ENCODE data around the gene RPAIN.
"Not testable (repeated sequence)": the region's sequence is repeated elsewhere in the genome, so short reads cannot be mapped to it uniquely, and the experiment has no call there.

The RPAIN gene

DNA sequence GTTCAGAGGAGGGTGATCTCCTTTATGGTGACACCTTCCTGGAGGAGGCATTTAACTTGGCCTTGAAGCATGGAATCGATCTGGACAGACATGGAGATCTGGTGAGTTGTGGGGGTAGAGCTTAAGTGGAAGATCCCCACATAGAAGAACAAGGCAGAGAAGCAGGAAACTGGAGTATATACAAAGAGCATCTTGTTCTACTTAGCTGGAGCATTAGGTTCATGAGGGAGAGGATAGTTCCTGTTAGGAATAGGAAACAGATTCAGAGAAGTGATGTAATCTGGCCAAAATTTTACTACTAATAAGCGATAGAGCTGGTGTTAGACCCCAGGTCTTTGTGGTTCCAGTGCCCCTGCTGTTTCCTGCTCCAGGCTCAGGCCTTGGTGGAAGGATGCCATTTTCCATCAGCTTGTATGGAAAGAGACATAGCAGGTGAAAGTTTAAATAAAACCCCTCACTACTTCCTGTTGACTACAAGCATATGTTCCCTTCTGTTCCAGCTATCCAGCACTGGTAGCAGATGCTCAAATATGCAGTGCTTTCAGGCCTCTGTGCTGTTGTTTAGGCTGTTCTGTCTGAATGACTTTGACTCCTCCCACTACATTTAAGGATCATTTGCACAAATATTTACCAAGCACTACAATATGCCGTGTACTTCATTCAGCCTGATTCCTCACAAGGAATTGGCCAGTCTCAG is 9.4 kb downstream of the RPAIN start:
- Histone ChIP-seq H3K9ac (no peak overlapping the region), H3K4me3 (IDR thresholded peaks at IDR 0.05; ENCODE audit: insufficient read depth, low read depth, low read length) (no peak overlapping the region), H2AFZ (ENCODE audit: low read depth) (no peak overlapping the region), H3K27me3 (ENCODE audit: insufficient read depth, low read depth) (no peaks in the 10 kb centered on the region), H3K4me2 (no peak overlapping the region), H3K36me3 (ENCODE audit: insufficient read depth) (no peaks in the 10 kb centered on the region), H4K20me1 (ENCODE audit: insufficient read depth) (no peaks in the 10 kb centered on the region), H3K27ac (no peak overlapping the region), H3K79me2 (ENCODE audit: insufficient read depth, low read depth) (no peaks in the 10 kb centered on the region), H3K4me1 (ENCODE audit: low read depth, poor library complexity, severe bottlenecking) (no peaks in the 10 kb centered on the region)
- TF ChIP-seq, protein P1, sequence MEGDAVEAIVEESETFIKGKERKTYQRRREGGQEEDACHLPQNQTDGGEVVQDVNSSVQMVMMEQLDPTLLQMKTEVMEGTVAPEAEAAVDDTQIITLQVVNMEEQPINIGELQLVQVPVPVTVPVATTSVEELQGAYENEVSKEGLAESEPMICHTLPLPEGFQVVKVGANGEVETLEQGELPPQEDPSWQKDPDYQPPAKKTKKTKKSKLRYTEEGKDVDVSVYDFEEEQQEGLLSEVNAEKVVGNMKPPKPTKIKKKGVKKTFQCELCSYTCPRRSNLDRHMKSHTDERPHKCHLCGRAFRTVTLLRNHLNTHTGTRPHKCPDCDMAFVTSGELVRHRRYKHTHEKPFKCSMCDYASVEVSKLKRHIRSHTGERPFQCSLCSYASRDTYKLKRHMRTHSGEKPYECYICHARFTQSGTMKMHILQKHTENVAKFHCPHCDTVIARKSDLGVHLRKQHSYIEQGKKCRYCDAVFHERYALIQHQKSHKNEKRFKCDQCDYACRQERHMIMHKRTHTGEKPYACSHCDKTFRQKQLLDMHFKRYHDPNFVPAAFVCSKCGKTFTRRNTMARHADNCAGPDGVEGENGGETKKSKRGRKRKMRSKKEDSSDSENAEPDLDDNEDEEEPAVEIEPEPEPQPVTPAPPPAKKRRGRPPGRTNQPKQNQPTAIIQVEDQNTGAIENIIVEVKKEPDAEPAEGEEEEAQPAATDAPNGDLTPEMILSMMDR (conservative IDR thresholded peaks at IDR 0.05; ENCODE audit: low read depth, low read length): no peak

DNA sequence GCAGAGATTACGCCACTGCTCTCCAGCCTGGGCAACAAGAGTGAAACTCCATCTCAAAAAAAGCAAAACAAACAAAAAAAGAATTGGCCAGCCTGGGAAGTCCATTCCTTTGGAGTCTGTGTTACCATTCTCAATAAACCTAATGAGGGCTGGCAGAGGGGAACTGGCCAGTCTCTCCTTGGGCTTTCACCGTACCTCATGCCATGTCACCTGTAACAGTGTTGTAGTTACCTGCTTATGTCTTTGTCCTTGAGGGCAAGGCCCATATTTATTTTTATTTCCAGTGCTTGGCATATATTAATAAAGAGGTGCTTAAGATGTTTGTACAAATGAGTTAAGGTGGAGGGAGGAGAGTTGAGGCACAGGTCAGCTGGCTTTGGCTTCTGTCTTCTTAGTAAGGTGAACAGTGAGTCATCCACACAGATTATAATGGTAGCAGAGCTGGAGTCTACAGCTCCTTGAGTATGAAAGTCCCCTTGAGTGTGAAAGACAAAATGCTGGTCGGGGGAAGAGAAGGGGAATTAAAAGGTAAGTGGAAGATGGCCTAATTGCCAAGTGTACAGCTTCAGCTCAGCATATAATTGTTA is 10.5 kb downstream of the RPAIN start:
- no peaks in the 10 kb centered on the region for H4K20me1 ChIP-seq (ENCODE audit: insufficient read depth)
- no peak overlapping the region for H3K4me3 ChIP-seq (IDR thresholded peaks at IDR 0.05; ENCODE audit: insufficient read depth, low read depth, low read length)
- no peaks in the 10 kb centered on the region for H3K36me3 ChIP-seq (ENCODE audit: insufficient read depth)
- H3K79me2 ChIP-seq (ENCODE audit: insufficient read depth, low read depth): no peaks in the 10 kb centered on the region
- H3K27ac ChIP-seq: no peak overlapping the region
- no peak overlapping the region for H2AFZ ChIP-seq (ENCODE audit: low read depth)
- H3K27me3 ChIP-seq (ENCODE audit: insufficient read depth, low read depth): no peaks in the 10 kb centered on the region
- H3K9ac ChIP-seq: no peak overlapping the region
- H3K4me1 ChIP-seq (ENCODE audit: low read depth, poor library complexity, severe bottlenecking): no peaks in the 10 kb centered on the region
- TF ChIP-seq, protein P1 (conservative IDR thresholded peaks at IDR 0.05; ENCODE audit: low read depth, low read length): no peak
- H3K4me2 ChIP-seq: no peak overlapping the region

DNA sequence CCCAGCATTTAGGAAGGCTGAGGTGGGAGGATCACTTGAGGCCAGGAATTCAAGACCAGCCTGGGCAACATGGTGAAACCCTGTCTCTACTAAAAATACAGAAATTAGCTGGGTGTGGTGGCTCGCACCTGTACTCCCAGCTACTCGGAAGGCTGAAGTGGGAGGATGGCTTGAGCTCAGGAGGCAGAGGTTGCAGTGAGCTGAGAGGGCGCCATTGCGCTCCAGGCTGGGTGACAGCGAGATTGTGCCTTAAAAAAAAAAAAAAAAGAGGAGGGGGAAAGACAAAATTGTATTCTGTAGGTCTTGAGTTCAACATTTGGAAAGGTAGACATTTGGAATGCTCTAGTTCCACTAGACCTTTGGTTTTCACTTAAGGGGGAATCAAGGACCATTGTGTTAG is 11.3 kb downstream of the RPAIN start:
- H4K20me1 ChIP-seq (ENCODE audit: insufficient read depth); H2AFZ ChIP-seq (ENCODE audit: low read depth); H3K27me3 ChIP-seq (ENCODE audit: insufficient read depth, low read depth); H3K27ac ChIP-seq; H3K36me3 ChIP-seq (ENCODE audit: insufficient read depth); H3K79me2 ChIP-seq (ENCODE audit: insufficient read depth, low read depth); H3K4me3 ChIP-seq (IDR thresholded peaks at IDR 0.05; ENCODE audit: insufficient read depth, low read depth, low read length); H3K9ac ChIP-seq; H3K4me1 ChIP-seq (ENCODE audit: low read depth, poor library complexity, severe bottlenecking); H3K4me2 ChIP-seq: not testable (repeated sequence)

DNA sequence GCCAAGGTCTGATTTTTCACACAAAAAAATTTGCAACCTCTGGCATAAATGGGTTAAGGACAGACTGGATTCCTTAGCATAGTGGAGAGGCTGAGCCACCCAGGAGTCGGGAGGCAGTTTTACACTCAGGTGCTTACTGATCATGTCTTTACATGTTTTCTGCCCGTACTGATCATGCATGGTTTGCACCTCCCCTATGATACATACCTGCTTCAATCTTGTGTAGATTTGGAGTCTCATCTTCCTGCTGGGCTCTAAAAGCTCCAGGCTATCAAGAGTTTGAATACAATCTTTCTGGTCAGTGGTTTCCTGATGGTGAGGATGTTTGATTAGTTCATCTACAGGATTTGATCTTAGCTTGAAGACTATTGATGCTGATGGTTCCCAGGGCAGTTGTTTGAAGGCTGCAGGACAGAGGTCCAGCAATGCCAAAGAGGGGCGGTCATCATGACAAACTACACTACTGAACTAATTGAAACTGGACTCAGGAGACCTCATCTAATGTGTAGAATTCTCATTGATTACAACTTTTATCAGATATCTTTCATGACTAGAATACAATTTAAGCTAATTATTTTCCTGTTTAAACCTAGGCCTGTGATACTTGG is 12.1 kb downstream of the RPAIN start:
- Histone ChIP-seq H3K27ac (no peak overlapping the region), H4K20me1 (ENCODE audit: insufficient read depth) (no peaks in the 10 kb centered on the region), H3K27me3 (ENCODE audit: insufficient read depth, low read depth) (no peaks in the 10 kb centered on the region), H3K9ac (no peak overlapping the region), H3K4me3 (IDR thresholded peaks at IDR 0.05; ENCODE audit: insufficient read depth, low read depth, low read length) (no peak overlapping the region), H3K36me3 (ENCODE audit: insufficient read depth) (no peaks in the 10 kb centered on the region), H3K4me1 (ENCODE audit: low read depth, poor library complexity, severe bottlenecking) (no peaks in the 10 kb centered on the region), H3K79me2 (ENCODE audit: insufficient read depth, low read depth) (peaks cover 11% of the 10 kb centered on the region; the same call in 1 of the 2 replicates), H3K4me2 (no peak overlapping the region), H2AFZ (ENCODE audit: low read depth) (no peak overlapping the region)
- TF ChIP-seq, protein P1 (conservative IDR thresholded peaks at IDR 0.05; ENCODE audit: low read depth, low read length): no peak

GRCh38 chr17:5434984-5435383 is 15.0 kb downstream of the RPAIN start:
- no peaks in the 10 kb centered on the region for H4K20me1 ChIP-seq (ENCODE audit: insufficient read depth)
- TF ChIP-seq, protein P1 (conservative IDR thresholded peaks at IDR 0.05; ENCODE audit: low read depth, low read length): no peak
- no peaks in the 10 kb centered on the region for H3K36me3 ChIP-seq (ENCODE audit: insufficient read depth)
- H2AFZ ChIP-seq (ENCODE audit: low read depth): no peak overlapping the region
- no peaks in the 10 kb centered on the region for H3K4me1 ChIP-seq (ENCODE audit: low read depth, poor library complexity, severe bottlenecking)
- no peak overlapping the region for H3K4me2 ChIP-seq
- no peak overlapping the region for H3K27ac ChIP-seq
- no peak overlapping the region for H3K4me3 ChIP-seq (IDR thresholded peaks at IDR 0.05; ENCODE audit: insufficient read depth, low read depth, low read length)
- H3K27me3 ChIP-seq (ENCODE audit: insufficient read depth, low read depth): no peaks in the 10 kb centered on the region
- no peak overlapping the region for H3K9ac ChIP-seq
- H3K79me2 ChIP-seq (ENCODE audit: insufficient read depth, low read depth): peaks cover 24% of the 10 kb centered on the region; the same call in 1 of the 2 replicates

- not testable (repeated sequence) for H3K27ac ChIP-seq; H3K4me1 ChIP-seq (ENCODE audit: low read depth, poor library complexity, severe bottlenecking); H3K4me3 ChIP-seq (IDR thresholded peaks at IDR 0.05; ENCODE audit: insufficient read depth, low read depth, low read length); H3K36me3 ChIP-seq (ENCODE audit: insufficient read depth); H3K27me3 ChIP-seq (ENCODE audit: insufficient read depth, low read depth); H2AFZ ChIP-seq (ENCODE audit: low read depth); H3K4me2 ChIP-seq; H3K9ac ChIP-seq; H4K20me1 ChIP-seq (ENCODE audit: insufficient read depth)
- H3K79me2 ChIP-seq (ENCODE audit: insufficient read depth, low read depth): peaks cover 24% of the 10 kb centered on the region; the same call in 1 of the 2 replicates
Observed at GRCh38 chr17:5435781-5436315, 15.9 kb downstream of the RPAIN start.

Measured in KMS-11 (cell line).